Liver (tissue), 9 donors: ENCODE measurements around the gene NOA1. TPM values are rescaled to one million over a fixed set of nuclear protein-coding genes. Genes with fewer than 3 reads are reported as not detected.
A peak's percentile ranks its signal among the peaks of the same experiment; 100 is the strongest.

ENCODE experiments used
- DNase-seq: peaks from one replicate; pipeline ENCODE4 v3.0.0-alpha.2; 2017; ENCODE audit warnings: low spot score
- H3K27ac ChIP-seq, 2 donors: one replicate each; pipeline ENCODE4 v1.7.0; 2013; ENCODE audit warnings: inconsistent platforms in 2 of 2, low read length in 2 of 2, control low read depth in 1 of 2, low read depth in 1 of 2, mild to moderate bottlenecking in 1 of 2
- H3K27me3 ChIP-seq, 4 donors: one replicate each; pipeline versions ENCODE4 v1.6.1 to v1.7.0; 2013; ENCODE audit warnings: low read length in 3 of 4, inconsistent platforms in 1 of 4, mild to moderate bottlenecking in 1 of 4, moderate library complexity in 1 of 4; ENCODE audit not compliant: control insufficient read depth in 4 of 4, insufficient read depth in 4 of 4
- H3K36me3 ChIP-seq, 4 donors: one replicate each; pipeline versions ENCODE4 v1.6.1 to v1.7.0; 2013; ENCODE audit warnings: low read length in 3 of 4, mild to moderate bottlenecking in 3 of 4, low read depth in 1 of 4, moderate library complexity in 1 of 4; ENCODE audit not compliant: control insufficient read depth in 4 of 4, insufficient read depth in 3 of 4
- H3K4me1 ChIP-seq, 4 donors: one replicate each; pipeline versions ENCODE4 v1.6.1 to v1.7.0; 2013; ENCODE audit warnings: low read length in 3 of 4, mild to moderate bottlenecking in 3 of 4, moderate library complexity in 1 of 4; ENCODE audit not compliant: control insufficient read depth in 4 of 4, insufficient read depth in 4 of 4
- H3K4me3 ChIP-seq, 3 donors: one replicate each; pipeline versions ENCODE4 v1.6.1 to v1.7.0; 2013; ENCODE audit warnings: low read length in 3 of 3, control low read depth in 1 of 3, low read depth in 1 of 3, mild to moderate bottlenecking in 1 of 3
- H3K9ac ChIP-seq, 2 donors: one replicate each; pipeline ENCODE4 v1.7.0; 2013; ENCODE audit warnings: low read length in 2 of 2, mild to moderate bottlenecking in 2 of 2, moderate library complexity in 2 of 2, control low read depth in 1 of 2, low read depth in 1 of 2
- H3K9me3 ChIP-seq, 4 donors: one replicate each; pipeline versions ENCODE4 v1.6.1 to v1.7.0; 2013; ENCODE audit warnings: low read length in 3 of 4; ENCODE audit not compliant: control insufficient read depth in 4 of 4
- EGR1 ChIP-seq, 2 donors: IDR thresholded peaks; 2 replicates each; pipeline ENCODE4 v1.6.1; 2016 to 2018; ENCODE audit warnings: antibody characterized with exemption in 2 of 2, low read depth in 2 of 2
- FOXA2 ChIP-seq: IDR thresholded peaks from 2 replicates; pipeline ENCODE4 v1.6.1; 2016; ENCODE audit warnings: antibody characterized with exemption
- HNF4A ChIP-seq, 2 donors: conservative IDR thresholded peaks; 2 replicates each; pipeline ENCODE4 v1.6.1; 2016; ENCODE audit warnings: antibody characterized with exemption in 2 of 2, mild to moderate bottlenecking in 2 of 2
- HNF4G ChIP-seq: IDR thresholded peaks from 2 replicates; pipeline ENCODE4 v1.6.1; 2016; ENCODE audit warnings: antibody characterized with exemption
- JUND ChIP-seq, 2 donors: IDR thresholded peaks; 2 replicates each; pipeline ENCODE4 v1.6.1; 2016; ENCODE audit warnings: antibody characterized with exemption in 2 of 2
- NR2F2 ChIP-seq: IDR thresholded peaks from 2 replicates; pipeline ENCODE4 v1.6.1; 2016; ENCODE audit warnings: antibody characterized with exemption
- RAD21 ChIP-seq, 2 donors: IDR thresholded peaks; 2 replicates each; pipeline ENCODE4 v1.6.1; 2016; ENCODE audit warnings: antibody characterized with exemption in 2 of 2, mild to moderate bottlenecking in 2 of 2
- RXRA ChIP-seq, 2 donors: IDR thresholded peaks; 2 replicates each; pipeline ENCODE4 v1.6.1; 2017 to 2018; ENCODE audit warnings: antibody characterized with exemption in 2 of 2, mild to moderate bottlenecking in 1 of 2
- SP1 ChIP-seq: IDR thresholded peaks from 2 replicates; pipeline ENCODE4 v1.6.1; 2018; ENCODE audit warnings: antibody characterized with exemption, mild to moderate bottlenecking
- TAF1 ChIP-seq: conservative IDR thresholded peaks from 2 replicates; pipeline ENCODE4 v1.6.1; 2016; ENCODE audit warnings: antibody characterized with exemption, mild to moderate bottlenecking
- YY1 ChIP-seq: IDR thresholded peaks from 2 replicates; pipeline ENCODE4 v1.6.1; 2016; ENCODE audit warnings: antibody characterized with exemption, mild to moderate bottlenecking
- WGBS: extraction: QIAGEN DNeasy Blood & Tissue Kit; methylation state at CpG from one replicate; pipeline ENCODE4 v1.1.7; 2013; 5-methylcytosine and 5-hydroxymethylcytosine counted together
- polyA plus RNA-seq, 2 donors: library from polyadenylated mRNA; stranded (reverse) in 1 of 2; unstranded in 1 of 2; fragments of 200-250 nt in 1 of 2; fragments of >200 nt in 1 of 2; fragmentation: Nextera tagmentation in 1 of 2; extraction: Ambion mirVana in 1 of 2; gene quantifications; one replicate each; pipeline versions ENCODE4 v1.2.1 to v1.2.3, GENCODE V29; 2013 to 2015
- total RNA-seq, 2 donors: library from RNA; depleted of rRNA; stranded (reverse); fragments of >200 nt; gene quantifications; one replicate each; pipeline ENCODE4 v1.2.3, GENCODE V29; 2014
- TF ChIP-seq, protein P1 (sequence below): IDR thresholded peaks from 2 replicates; pipeline ENCODE4 v1.6.1; 2016; ENCODE audit warnings: antibody characterized with exemption
- TF ChIP-seq, protein P2 (sequence below): fragments of 150-350 bp; IDR thresholded peaks from 2 replicates; pipeline ENCODE4 v1.5.1; 2017; ENCODE audit warnings: improper control_type of control experiment, low read depth, low read length; ENCODE audit not compliant: missing input control
- TF ChIP-seq, protein P3 (sequence below): IDR thresholded peaks from 2 replicates; pipeline ENCODE4 v1.6.1; 2016; ENCODE audit warnings: antibody characterized with exemption, mild to moderate bottlenecking
- TF ChIP-seq, protein P4 (sequence below): IDR thresholded peaks from 2 replicates; pipeline ENCODE4 v1.6.1; 2016; ENCODE audit warnings: antibody characterized with exemption
- TF ChIP-seq, protein P5 (sequence below): IDR thresholded peaks from 2 replicates; pipeline ENCODE4 v1.6.1; 2016; ENCODE audit warnings: antibody characterized with exemption
- donor health status: healthy.
- donor health status: healthy.
- donor health status: healthy.
- donor health status: healthy.
- donor health status: healthy.

Gene NOA1
- total and polyA plus RNA-seq, 4 donors = 2.3 to 9.2 (median 7.1) TPM

DNA sequence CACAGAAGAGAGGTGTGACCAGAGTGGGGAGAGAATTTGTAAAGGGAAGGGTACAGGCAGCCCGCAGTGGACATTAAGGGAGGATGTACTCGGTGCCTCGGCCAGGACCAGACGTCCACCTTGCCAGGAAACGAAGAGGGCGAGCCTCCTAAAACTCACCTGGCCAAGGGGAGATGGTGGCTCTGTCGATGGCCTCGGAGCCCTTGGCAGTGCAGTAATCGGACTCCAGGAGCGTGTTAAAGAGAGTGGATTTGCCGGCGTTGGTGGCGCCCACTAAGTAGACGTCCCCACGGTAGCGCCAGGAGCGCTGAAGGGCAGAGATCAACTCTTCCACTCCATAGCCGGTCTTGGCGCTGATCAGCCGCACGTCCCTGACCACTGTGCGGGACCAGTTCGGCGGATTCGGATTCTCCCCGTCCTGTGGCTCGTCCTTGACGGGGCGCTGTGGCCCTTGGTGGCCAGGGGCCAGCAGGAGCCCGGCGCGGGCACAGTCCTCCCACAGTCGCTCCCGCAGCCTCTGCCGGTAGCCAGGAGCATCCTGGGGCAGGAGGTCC, 1.0 kb downstream of the NOA1 start:
- Histone ChIP-seq H3K27ac (peak overlapping the region in 1 of 2 donors; percentile 93), H3K4me1 (peaks cover 5 to 34% (median 21%) of the 10 kb centered on the region in 4 donors), H3K4me3 (peak overlapping the region; percentile 93 to 100 (median 97)), H3K9me3 (peaks cover 0 to 11% (median 7%) of the 10 kb centered on the region in 4 donors), H3K27me3 (no peaks in the 10 kb centered on the region), H3K9ac (peak overlapping the region in 1 of 2 donors; percentile 92), H3K36me3 (peaks cover 8 to 24% (median 22%) of the 10 kb centered on the region in 4 donors)
- DNase-seq = no peak
- TF ChIP-seq, protein P1, sequence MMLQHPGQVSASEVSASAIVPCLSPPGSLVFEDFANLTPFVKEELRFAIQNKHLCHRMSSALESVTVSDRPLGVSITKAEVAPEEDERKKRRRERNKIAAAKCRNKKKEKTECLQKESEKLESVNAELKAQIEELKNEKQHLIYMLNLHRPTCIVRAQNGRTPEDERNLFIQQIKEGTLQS = no peak
- TF ChIP-seq YY1 = no peak
- TF ChIP-seq, protein P2, sequence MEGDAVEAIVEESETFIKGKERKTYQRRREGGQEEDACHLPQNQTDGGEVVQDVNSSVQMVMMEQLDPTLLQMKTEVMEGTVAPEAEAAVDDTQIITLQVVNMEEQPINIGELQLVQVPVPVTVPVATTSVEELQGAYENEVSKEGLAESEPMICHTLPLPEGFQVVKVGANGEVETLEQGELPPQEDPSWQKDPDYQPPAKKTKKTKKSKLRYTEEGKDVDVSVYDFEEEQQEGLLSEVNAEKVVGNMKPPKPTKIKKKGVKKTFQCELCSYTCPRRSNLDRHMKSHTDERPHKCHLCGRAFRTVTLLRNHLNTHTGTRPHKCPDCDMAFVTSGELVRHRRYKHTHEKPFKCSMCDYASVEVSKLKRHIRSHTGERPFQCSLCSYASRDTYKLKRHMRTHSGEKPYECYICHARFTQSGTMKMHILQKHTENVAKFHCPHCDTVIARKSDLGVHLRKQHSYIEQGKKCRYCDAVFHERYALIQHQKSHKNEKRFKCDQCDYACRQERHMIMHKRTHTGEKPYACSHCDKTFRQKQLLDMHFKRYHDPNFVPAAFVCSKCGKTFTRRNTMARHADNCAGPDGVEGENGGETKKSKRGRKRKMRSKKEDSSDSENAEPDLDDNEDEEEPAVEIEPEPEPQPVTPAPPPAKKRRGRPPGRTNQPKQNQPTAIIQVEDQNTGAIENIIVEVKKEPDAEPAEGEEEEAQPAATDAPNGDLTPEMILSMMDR = no peak
- TF ChIP-seq HNF4G = no peak
- no peak for TF ChIP-seq NR2F2
- TF ChIP-seq RXRA (IDR thresholded peaks at IDR 0.05) = no peak
- TF ChIP-seq, protein P3, sequence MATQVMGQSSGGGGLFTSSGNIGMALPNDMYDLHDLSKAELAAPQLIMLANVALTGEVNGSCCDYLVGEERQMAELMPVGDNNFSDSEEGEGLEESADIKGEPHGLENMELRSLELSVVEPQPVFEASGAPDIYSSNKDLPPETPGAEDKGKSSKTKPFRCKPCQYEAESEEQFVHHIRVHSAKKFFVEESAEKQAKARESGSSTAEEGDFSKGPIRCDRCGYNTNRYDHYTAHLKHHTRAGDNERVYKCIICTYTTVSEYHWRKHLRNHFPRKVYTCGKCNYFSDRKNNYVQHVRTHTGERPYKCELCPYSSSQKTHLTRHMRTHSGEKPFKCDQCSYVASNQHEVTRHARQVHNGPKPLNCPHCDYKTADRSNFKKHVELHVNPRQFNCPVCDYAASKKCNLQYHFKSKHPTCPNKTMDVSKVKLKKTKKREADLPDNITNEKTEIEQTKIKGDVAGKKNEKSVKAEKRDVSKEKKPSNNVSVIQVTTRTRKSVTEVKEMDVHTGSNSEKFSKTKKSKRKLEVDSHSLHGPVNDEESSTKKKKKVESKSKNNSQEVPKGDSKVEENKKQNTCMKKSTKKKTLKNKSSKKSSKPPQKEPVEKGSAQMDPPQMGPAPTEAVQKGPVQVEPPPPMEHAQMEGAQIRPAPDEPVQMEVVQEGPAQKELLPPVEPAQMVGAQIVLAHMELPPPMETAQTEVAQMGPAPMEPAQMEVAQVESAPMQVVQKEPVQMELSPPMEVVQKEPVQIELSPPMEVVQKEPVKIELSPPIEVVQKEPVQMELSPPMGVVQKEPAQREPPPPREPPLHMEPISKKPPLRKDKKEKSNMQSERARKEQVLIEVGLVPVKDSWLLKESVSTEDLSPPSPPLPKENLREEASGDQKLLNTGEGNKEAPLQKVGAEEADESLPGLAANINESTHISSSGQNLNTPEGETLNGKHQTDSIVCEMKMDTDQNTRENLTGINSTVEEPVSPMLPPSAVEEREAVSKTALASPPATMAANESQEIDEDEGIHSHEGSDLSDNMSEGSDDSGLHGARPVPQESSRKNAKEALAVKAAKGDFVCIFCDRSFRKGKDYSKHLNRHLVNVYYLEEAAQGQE = no peak
- TF ChIP-seq TAF1 = no peak
- TF ChIP-seq JUND (IDR thresholded peaks at IDR 0.05) = no peak
- no peak for TF ChIP-seq FOXA2
- no peak for TF ChIP-seq EGR1 (IDR thresholded peaks at IDR 0.05; ENCODE audit: low read depth in 2 of 2)
- TF ChIP-seq RAD21 (IDR thresholded peaks at IDR 0.05) = no peak
- TF ChIP-seq, protein P4, sequence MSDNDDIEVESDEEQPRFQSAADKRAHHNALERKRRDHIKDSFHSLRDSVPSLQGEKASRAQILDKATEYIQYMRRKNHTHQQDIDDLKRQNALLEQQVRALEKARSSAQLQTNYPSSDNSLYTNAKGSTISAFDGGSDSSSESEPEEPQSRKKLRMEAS = no peak
- WGBS = 2% methylated on average over 35 of the region's 35 CpGs

DNA sequence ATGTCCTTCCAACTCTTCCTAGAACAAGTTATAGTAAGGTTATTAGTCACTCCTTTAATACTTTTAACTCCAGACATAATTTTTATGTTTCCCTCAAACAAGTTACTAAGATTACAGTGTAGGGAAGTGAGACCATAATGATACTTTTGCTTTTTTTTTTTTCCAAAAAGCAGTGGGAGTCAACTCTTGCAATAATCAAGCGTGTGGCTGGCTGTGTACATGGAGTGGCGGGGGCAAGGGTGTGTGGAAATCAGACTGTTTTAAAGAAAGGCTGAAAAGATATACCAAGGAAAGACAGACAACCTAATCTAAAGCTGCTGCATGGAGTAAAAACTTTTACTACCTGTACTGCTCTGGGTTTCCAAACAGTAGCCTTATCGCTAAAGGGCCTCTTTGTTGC, 4.1 kb downstream of the NOA1 start:
- Histone ChIP-seq H3K27me3 (no peaks in the 10 kb centered on the region), H3K4me3 (no peak overlapping the region), H3K9me3 (peaks cover 0 to 11% (median 7%) of the 10 kb centered on the region in 4 donors), H3K4me1 (peaks cover 0 to 19% (median 13%) of the 10 kb centered on the region in 4 donors), H3K36me3 (peaks cover 10 to 35% (median 33%) of the 10 kb centered on the region in 4 donors), H3K27ac (no peak overlapping the region), H3K9ac (no peak overlapping the region)
- no peak for DNase-seq
- 98% methylated on average over 3 of the region's 3 CpGs for WGBS
- TF ChIP-seq, protein P1 = no peak
- no peak for TF ChIP-seq HNF4A (conservative IDR thresholded peaks at IDR 0.05)
- TF ChIP-seq SP1 = no peak
- TF ChIP-seq FOXA2 = no peak
- TF ChIP-seq, protein P5, sequence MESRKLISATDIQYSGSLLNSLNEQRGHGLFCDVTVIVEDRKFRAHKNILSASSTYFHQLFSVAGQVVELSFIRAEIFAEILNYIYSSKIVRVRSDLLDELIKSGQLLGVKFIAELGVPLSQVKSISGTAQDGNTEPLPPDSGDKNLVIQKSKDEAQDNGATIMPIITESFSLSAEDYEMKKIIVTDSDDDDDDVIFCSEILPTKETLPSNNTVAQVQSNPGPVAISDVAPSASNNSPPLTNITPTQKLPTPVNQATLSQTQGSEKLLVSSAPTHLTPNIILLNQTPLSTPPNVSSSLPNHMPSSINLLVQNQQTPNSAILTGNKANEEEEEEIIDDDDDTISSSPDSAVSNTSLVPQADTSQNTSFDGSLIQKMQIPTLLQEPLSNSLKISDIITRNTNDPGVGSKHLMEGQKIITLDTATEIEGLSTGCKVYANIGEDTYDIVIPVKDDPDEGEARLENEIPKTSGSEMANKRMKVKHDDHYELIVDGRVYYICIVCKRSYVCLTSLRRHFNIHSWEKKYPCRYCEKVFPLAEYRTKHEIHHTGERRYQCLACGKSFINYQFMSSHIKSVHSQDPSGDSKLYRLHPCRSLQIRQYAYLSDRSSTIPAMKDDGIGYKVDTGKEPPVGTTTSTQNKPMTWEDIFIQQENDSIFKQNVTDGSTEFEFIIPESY = no peak
- no peak for TF ChIP-seq HNF4G
- TF ChIP-seq, protein P2 = no peak
- TF ChIP-seq, protein P3 = no peak
- TF ChIP-seq TAF1 = no peak
- no peak for TF ChIP-seq NR2F2
- no peak for TF ChIP-seq RAD21 (IDR thresholded peaks at IDR 0.05)
- TF ChIP-seq, protein P4 = no peak
